ENCODE measurements around the gene CLASRP.
"Not testable (repeated sequence)": the region's sequence is repeated elsewhere in the genome, so short reads cannot be mapped to it uniquely, and the experiment has no call there.

The CLASRP gene

GRCh38 chr19:45103508-45104319 lies 64.9 kb downstream of the CLASRP start:
- peak; percentile 76 for DNase-seq (ENCODE audit: low spot score)

GRCh38 chr19:45104658-45105349 lies 66.0 kb downstream of the CLASRP start:
- DNase-seq (ENCODE audit: low spot score), result no peak

GRCh38 chr19:45106363-45106762 lies 67.5 kb downstream of the CLASRP start:
- DNase-seq (ENCODE audit: low spot score), result not testable (repeated sequence)

GRCh38 chr19:45107621-45108150 lies 68.8 kb downstream of the CLASRP start:
- no peak for DNase-seq (ENCODE audit: low spot score)

- DNase-seq (ENCODE audit: low spot score), result no peak
These were observed 72.0 kb downstream of the CLASRP start for GRCh38 chr19:45110851-45111266.

- no peak for DNase-seq (ENCODE audit: low spot score)
These were observed 73.4 kb downstream of the CLASRP start for GRCh38 chr19:45112111-45112827.

- DNase-seq (ENCODE audit: low spot score), result no peak
These were observed 74.8 kb downstream of the CLASRP start for GRCh38 chr19:45113628-45114027.

- DNase-seq (ENCODE audit: low spot score), result no peak
These were observed 75.3 kb downstream of the CLASRP start for GRCh38 chr19:45114116-45114515.

- DNase-seq (ENCODE audit: low spot score), result no peak
These were observed 77.2 kb downstream of the CLASRP start for GRCh38 chr19:45115809-45116615.

- DNase-seq (ENCODE audit: low spot score), result no peak
These were observed 78.3 kb downstream of the CLASRP start for GRCh38 chr19:45117167-45117594.

- DNase-seq (ENCODE audit: low spot score), result no peak
These were observed 78.8 kb downstream of the CLASRP start for GRCh38 chr19:45117671-45118070.

GRCh38 chr19:45118106-45118505 lies 79.3 kb downstream of the CLASRP start:
- DNase-seq (ENCODE audit: low spot score), result no peak

- not testable (repeated sequence) for DNase-seq (ENCODE audit: low spot score)
These were observed 79.9 kb downstream of the CLASRP start for GRCh38 chr19:45118591-45119355.

GRCh38 chr19:45119582-45119981 lies 80.7 kb downstream of the CLASRP start:
- no peak for DNase-seq (ENCODE audit: low spot score)

All from kidney tubule cell (primary cell).